Stimulated activated CD4-positive, alpha-beta T cell treated with anti-CD3 and anti-CD28 coated beads, Interleukin-1b, Interleukin-23, amount 100 ng/mL, for 4 hours (primary cell): Measurements from ENCODE around the gene ECI1.
"Not testable (repeated sequence)": the region's sequence is repeated elsewhere in the genome, so short reads cannot be mapped to it uniquely, and the experiment has no call there.

Source experiments
- DNase-seq, 2 donors: peaks; one replicate each; pipeline ENCODE4 v3.0.0-alpha.2; 2020; ENCODE audit warnings: low read depth in 2 of 2

The ECI1 gene

DNA sequence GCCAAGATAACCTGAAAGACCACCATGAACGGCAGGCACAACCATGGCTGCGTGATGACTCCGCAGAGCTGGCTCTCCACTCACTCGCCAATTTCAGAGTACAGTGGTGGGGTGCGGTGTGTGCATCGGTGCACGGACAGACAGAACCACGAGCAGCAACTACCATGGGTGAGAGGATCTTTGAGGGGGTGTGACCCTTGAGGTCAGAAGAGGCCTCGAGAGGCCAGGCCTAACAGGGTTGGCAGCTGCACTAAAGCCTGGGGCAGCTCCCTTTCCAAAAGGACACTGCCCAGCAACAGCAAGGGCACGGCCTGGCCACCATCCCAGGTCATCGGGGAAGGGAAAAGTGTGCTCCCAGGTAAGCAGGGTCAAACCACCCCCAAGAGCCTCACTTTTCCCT, 1.9 kb upstream of the ECI1 start:
- DNase-seq: no peak

DNA sequence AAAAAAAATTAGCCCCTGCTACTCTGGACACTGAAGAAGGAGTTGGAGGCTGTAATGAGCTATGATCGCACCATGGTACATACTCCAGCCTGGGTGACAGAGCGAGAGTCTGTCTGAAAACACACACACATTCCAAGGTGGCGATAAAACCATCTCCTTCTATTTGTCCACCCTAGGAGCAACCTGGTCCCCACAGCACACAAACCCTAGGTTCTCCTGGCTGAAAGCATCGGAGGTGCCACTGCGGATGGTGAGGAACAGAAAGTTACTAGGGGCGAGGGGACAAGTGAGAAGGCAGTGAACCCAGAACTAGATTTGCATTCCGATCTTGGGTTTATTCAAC, 1.4 kb upstream of the ECI1 start:
- no peak for DNase-seq

- peak; percentile 24 to 32 for DNase-seq
Observed at GRCh38 chr16:2250652-2251295, 613 bp downstream of the ECI1 start.

GRCh38 chr16:2246301-2246885, 5.0 kb downstream of the ECI1 start:
- no peak for DNase-seq

GRCh38 chr16:2244926-2245795, 6.2 kb downstream of the ECI1 start:
- no peak for DNase-seq

DNA sequence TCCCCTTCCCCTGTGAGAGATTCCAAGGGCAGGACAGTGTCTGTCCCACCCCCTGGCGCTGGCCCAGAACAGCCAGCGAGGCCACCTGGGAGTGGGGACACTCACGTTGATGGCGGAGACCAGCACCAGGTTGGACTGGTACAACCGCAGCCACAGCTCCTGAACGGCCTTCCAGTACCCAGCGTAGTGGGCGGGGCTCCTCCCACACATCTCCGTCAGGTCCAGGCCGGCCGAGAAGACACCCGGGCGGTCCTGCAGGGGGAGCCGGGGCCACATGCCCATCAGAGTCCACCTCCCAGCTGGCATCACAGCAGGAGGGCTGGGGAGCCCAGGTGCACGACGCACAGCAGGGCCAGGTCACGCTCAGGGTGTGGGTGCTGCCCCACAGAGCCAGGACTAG, 7.1 kb downstream of the ECI1 start:
- no peak for DNase-seq

GRCh38 chr16:2243781-2244180, 7.6 kb downstream of the ECI1 start:
- no peak for DNase-seq

- no peak for DNase-seq
Observed at GRCh38 chr16:2243031-2243528, 8.3 kb downstream of the ECI1 start.

GRCh38 chr16:2242598-2242997, 8.8 kb downstream of the ECI1 start:
- no peak for DNase-seq

GRCh38 chr16:2240331-2240730, 11.1 kb downstream of the ECI1 start:
- not testable (repeated sequence) for DNase-seq

DNA sequence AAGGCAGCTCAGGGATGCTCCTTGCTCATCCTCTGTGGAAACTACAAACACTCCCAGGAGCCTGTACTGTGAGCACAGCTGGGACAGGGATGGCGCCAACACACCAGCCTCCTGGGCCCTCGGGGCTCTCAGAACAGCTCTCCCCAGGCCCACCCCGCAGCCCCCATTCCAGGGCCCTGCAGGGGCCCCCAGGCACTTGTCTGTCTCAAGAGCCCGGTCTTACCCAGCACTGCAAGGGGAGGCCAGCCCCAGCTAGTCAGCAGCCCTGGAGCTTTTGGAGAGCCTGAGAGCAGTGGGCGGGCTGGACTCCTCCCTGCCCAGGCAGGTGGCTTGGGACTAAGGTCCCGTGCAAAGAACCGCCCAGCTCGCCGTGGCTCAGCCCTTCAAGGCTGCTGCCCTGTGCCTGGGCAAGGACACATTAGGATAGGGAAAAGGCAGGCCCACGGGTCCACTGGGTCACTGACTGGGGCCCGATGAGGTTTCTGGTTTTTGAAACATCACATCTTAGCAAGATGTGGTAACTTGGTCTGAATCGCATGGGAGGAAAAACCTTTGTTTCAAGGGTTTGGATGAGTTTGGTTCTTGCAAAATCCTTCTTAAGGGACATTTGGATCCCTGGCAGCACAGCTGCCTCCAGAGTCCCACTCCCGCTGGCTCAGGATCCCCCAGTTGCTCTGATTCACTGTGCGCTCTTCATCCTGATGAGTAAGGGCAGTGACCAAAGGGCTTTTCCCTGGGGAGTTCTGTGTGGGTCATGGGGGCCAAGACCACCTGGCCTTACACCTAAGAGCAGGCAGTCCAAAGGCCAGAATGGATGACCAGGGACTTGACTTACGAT, 12.3 kb downstream of the ECI1 start:
- DNase-seq: no peak

GRCh38 chr16:2238150-2238837, 13.1 kb downstream of the ECI1 start:
- DNase-seq: no peak

- DNase-seq: no peak
Observed at GRCh38 chr16:2237493-2238149, 13.8 kb downstream of the ECI1 start.

- no peak for DNase-seq
Observed at GRCh38 chr16:2237102-2237482, 14.3 kb downstream of the ECI1 start.

- no peak for DNase-seq
Observed at GRCh38 chr16:2236337-2237101, 14.9 kb downstream of the ECI1 start, which contains the start of gene DNASE1L2. DNASE1L2 (plus strand) TSS chr16:2236444; CDS start chr16:2236817, 373 bp downstream.

DNA sequence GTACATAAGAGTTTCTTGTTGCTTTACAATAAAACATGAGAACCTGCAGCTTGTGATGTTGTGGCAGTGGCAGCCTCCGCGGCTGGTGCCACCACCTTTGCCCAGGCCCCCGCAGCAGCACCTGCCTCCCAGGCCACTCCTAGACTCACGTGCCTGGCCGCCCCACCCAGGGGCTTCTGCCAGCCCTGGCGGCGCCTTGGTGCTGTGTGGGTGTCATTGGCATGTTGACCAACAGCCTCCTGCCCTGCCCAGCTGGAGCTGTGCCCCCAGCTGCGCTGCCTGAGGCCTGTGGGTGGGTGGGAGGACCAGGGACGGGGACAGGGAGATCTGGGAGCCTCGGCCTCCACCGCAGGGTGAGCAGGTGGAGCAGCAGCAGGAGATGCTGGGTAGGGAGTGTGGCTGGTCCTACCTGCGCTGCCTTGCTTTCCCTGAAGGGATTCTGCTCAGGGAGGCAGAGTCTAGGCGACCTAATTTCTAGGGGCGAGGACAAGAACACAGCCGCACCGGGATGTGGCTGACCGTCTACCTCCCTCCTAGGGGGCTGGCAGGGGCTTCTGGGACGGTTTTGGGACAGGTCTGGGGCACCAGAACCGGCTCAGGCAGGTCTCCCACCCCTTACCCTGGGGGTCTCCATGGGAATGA, 15.6 kb downstream of the ECI1 start:
- no peak for DNase-seq

DNA sequence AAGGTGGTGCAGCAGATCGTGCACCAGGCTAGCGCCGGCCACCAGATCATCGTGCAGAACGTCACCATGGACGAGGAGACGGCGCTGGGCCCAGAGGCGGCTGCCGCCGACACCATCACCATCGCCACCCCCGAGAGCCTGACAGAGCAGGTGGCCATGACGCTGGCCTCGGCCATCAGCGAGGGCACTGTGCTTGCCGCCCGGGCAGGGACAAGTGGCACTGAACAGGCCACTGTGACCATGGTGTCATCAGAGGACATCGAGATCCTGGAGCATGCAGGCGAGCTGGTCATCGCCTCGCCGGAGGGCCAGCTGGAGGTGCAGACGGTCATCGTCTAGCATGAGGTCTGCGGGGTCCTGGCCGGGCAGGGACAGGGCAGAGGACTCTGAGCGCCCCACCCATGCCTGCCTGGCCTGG, 16.1 kb downstream of the ECI1 start:
- DNase-seq: no peak

GRCh38 chr16:2234813-2235170, 16.6 kb downstream of the ECI1 start:
- no peak for DNase-seq
